ENCODE data around the gene GP1BB.

The GP1BB gene

GRCh38 chr22:19760058-19760950, 37.0 kb downstream of the GP1BB start, which contains the start of gene TBX1:
TSS of gene TBX1 (plus strand) at chr22:19760778. CDS start at chr22:19760844, 66 bp downstream.
- no peak within 1 kb of the TSS for H3K23ac ChIP-seq (ENCODE audit: low read length)
- H3K14ac ChIP-seq (ENCODE audit: low read length), result no peak within 1 kb of the TSS
- H3K79me1 ChIP-seq (ENCODE audit: low read length), result no peaks in the 10 kb centered on the region
- H2AFZ ChIP-seq (ENCODE audit: insufficient read depth, low read length, poor library complexity), result no peak within 1 kb of the TSS
- H2BK12ac ChIP-seq (ENCODE audit: low read length), result no peak within 1 kb of the TSS
- no peak for DNase-seq
- no peaks in the 10 kb centered on the region for H3K36me3 ChIP-seq (ENCODE audit: control insufficient read depth in 1 of 2, insufficient read depth in 2 of 2, low read length in 2 of 2)
- peak within 1 kb of the TSS; percentile 50 for H3K4me2 ChIP-seq (ENCODE audit: low read length)
- H3K4me1 ChIP-seq (ENCODE audit: control insufficient read depth in 1 of 2, insufficient read depth in 2 of 2, low read length in 2 of 2), result peaks cover 3 to 6% of the 10 kb centered on the region in 2 experiments
- H3K27ac ChIP-seq (ENCODE audit: low read depth, low read length), result no peak within 1 kb of the TSS
- H3K27me3 ChIP-seq (ENCODE audit: insufficient read depth, low read length), result peaks cover 93% of the 10 kb centered on the region
- H3K9ac ChIP-seq (ENCODE audit: low read length), result no peak within 1 kb of the TSS
- no peak within 1 kb of the TSS for H2BK5ac ChIP-seq (ENCODE audit: low read depth, low read length, poor library complexity)
- H4K8ac ChIP-seq (ENCODE audit: low read depth, low read length), result no peak within 1 kb of the TSS
- H3K4ac ChIP-seq (ENCODE audit: low read depth, low read length), result no peak within 1 kb of the TSS
- no peaks in the 10 kb centered on the region for H3K79me2 ChIP-seq (ENCODE audit: control insufficient read depth, insufficient read depth, low read length, poor library complexity)
- H2BK120ac ChIP-seq (ENCODE audit: insufficient read depth, low read length, poor library complexity), result no peak within 1 kb of the TSS
- H2AK5ac ChIP-seq (ENCODE audit: low read length), result no peak within 1 kb of the TSS
- H3K18ac ChIP-seq (ENCODE audit: low read length), result no peak within 1 kb of the TSS
- no CpG with 5 or more reads among the region's 79 CpGs for WGBS (ENCODE audit: extremely low coverage, insufficient coverage, insufficient read length)
- no peak within 1 kb of the TSS for H4K12ac ChIP-seq (ENCODE audit: low read depth, low read length)
- no peak within 1 kb of the TSS for H3K4me3 ChIP-seq (ENCODE audit: low read depth, low read length)
- H3K9me3 ChIP-seq (ENCODE audit: insufficient read depth, low read depth, low read length), result peaks cover 17% of the 10 kb centered on the region
- no peak within 1 kb of the TSS for H4K91ac ChIP-seq (ENCODE audit: low read depth, low read length)

DNA sequence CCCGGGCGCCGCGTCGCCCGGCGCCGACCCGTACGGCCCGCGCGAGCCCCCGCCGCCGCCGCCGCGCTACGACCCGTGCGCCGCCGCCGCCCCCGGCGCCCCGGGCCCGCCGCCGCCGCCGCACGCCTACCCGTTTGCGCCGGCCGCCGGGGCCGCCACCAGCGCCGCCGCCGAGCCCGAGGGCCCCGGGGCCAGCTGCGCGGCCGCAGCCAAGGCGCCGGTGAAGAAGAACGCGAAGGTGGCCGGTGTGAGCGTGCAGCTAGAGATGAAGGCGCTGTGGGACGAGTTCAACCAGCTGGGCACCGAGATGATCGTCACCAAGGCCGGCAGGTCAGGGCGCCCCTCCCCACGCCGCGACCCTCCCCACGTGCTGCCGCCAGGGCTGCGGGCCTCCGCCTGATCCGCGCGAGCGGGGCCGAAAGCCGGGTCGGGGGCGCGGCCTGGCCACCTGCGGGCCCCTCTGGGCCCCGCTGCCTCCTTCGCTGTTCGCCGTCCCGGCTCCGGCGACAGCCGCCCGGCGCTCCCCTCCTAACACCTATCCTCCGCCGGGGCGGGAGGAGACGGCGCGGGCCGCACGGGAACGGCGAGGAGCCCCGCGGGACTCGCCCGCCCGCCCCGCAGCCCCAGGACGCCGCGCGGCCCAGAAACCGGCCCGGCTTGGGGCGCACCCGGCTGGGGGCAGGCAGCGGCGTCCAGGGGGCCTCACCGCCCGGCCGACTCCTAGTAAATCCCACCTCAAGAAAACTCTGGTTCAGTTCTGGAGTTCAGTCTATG, 37.8 kb downstream of the GP1BB start:
- H3K9me3 ChIP-seq (ENCODE audit: insufficient read depth, low read depth, low read length), result peaks cover 17% of the 10 kb centered on the region
- no peaks in the 10 kb centered on the region for H3K79me1 ChIP-seq (ENCODE audit: low read length)
- H3K9ac ChIP-seq (ENCODE audit: low read length), result no peak overlapping the region
- H4K91ac ChIP-seq (ENCODE audit: low read depth, low read length), result no peak overlapping the region
- peak overlapping the region; percentile 50 for H3K4me2 ChIP-seq (ENCODE audit: low read length)
- no peak overlapping the region for H2BK120ac ChIP-seq (ENCODE audit: insufficient read depth, low read length, poor library complexity)
- H3K36me3 ChIP-seq (ENCODE audit: control insufficient read depth in 1 of 2, insufficient read depth in 2 of 2, low read length in 2 of 2), result no peaks in the 10 kb centered on the region
- no peak overlapping the region for H4K12ac ChIP-seq (ENCODE audit: low read depth, low read length)
- no peak overlapping the region for H2BK12ac ChIP-seq (ENCODE audit: low read length)
- H3K14ac ChIP-seq (ENCODE audit: low read length), result no peak overlapping the region
- peak in 1 of 2 donors; percentile 20 for DNase-seq
- no peak overlapping the region for H3K4ac ChIP-seq (ENCODE audit: low read depth, low read length)
- peaks cover 6 to 9% of the 10 kb centered on the region in 2 experiments for H3K4me1 ChIP-seq (ENCODE audit: control insufficient read depth in 1 of 2, insufficient read depth in 2 of 2, low read length in 2 of 2)
- H3K27ac ChIP-seq (ENCODE audit: low read depth, low read length), result no peak overlapping the region
- no peaks in the 10 kb centered on the region for H3K79me2 ChIP-seq (ENCODE audit: control insufficient read depth, insufficient read depth, low read length, poor library complexity)
- H2AFZ ChIP-seq (ENCODE audit: insufficient read depth, low read length, poor library complexity), result no peak overlapping the region
- no CpG with 5 or more reads among the region's 117 CpGs for WGBS (ENCODE audit: extremely low coverage, insufficient coverage, insufficient read length)
- no peak overlapping the region for H4K8ac ChIP-seq (ENCODE audit: low read depth, low read length)
- H2BK5ac ChIP-seq (ENCODE audit: low read depth, low read length, poor library complexity), result no peak overlapping the region
- peaks cover 93% of the 10 kb centered on the region for H3K27me3 ChIP-seq (ENCODE audit: insufficient read depth, low read length)
- H3K4me3 ChIP-seq (ENCODE audit: low read depth, low read length), result no peak overlapping the region
- no peak overlapping the region for H3K18ac ChIP-seq (ENCODE audit: low read length)
- no peak overlapping the region for H2AK5ac ChIP-seq (ENCODE audit: low read length)
- H3K23ac ChIP-seq (ENCODE audit: low read length), result no peak overlapping the region

DNA sequence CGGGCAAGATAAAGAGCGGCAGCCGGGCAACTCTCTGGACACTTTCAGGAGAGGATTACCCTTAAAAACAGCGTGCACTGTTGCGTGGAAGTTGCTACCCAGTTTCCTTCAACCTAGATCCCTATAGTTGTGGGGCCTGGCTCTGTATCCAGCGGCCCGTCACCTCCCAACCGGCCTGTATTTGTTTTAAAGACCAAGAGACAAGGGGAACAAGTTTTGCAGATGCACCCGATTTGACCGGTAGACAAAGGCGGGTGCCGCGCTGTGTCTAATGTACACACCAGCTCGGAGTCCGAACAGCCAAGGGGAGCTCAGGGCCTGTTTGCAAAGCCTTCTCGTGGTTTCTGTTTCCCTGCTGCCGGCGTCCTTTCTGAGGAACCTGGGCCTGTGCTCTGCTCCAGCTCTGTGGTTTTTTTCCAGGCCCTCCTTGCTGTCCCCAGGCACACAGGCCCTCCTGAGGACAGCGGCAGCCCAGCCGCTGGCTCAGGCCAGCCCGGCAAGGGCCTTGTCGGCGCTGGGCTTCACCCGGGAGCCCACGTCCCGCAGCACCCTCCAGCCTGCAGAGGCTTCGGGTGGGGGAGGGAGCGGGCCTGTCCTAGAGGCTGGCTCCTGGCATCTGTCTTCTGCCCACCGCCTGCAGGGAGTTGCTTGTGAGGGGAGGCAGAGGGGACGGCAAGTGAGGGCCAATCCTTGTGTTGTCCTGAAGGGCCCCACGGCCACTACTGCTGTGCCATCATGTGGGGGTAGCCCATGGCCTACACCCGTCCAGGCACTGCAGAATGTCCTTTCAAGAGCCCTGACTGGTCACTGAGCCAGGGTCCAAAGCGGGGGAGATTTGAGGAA, 38.6 kb downstream of the GP1BB start:
- Histone ChIP-seq H3K79me2 (ENCODE audit: control insufficient read depth, insufficient read depth, low read length, poor library complexity) (no peaks in the 10 kb centered on the region), H4K12ac (ENCODE audit: low read depth, low read length) (no peak overlapping the region), H3K18ac (ENCODE audit: low read length) (no peak overlapping the region), H2BK12ac (ENCODE audit: low read length) (no peak overlapping the region), H3K9me3 (ENCODE audit: insufficient read depth, low read depth, low read length) (peaks cover 15% of the 10 kb centered on the region), H2BK5ac (ENCODE audit: low read depth, low read length, poor library complexity) (no peak overlapping the region), H3K36me3 (ENCODE audit: control insufficient read depth in 1 of 2, insufficient read depth in 2 of 2, low read length in 2 of 2) (no peaks in the 10 kb centered on the region), H2AFZ (ENCODE audit: insufficient read depth, low read length, poor library complexity) (no peak overlapping the region), H3K4me3 (ENCODE audit: low read depth, low read length) (no peak overlapping the region), H2BK120ac (ENCODE audit: insufficient read depth, low read length, poor library complexity) (no peak overlapping the region), H3K27me3 (ENCODE audit: insufficient read depth, low read length) (peaks cover 93% of the 10 kb centered on the region), H3K4me1 (ENCODE audit: control insufficient read depth in 1 of 2, insufficient read depth in 2 of 2, low read length in 2 of 2) (peaks cover 6 to 7% of the 10 kb centered on the region in 2 experiments), H4K91ac (ENCODE audit: low read depth, low read length) (no peak overlapping the region), H4K8ac (ENCODE audit: low read depth, low read length) (no peak overlapping the region), H3K23ac (ENCODE audit: low read length) (no peak overlapping the region), H3K9ac (ENCODE audit: low read length) (no peak overlapping the region), H3K79me1 (ENCODE audit: low read length) (no peaks in the 10 kb centered on the region), H3K4me2 (ENCODE audit: low read length) (no peak overlapping the region), H2AK5ac (ENCODE audit: low read length) (no peak overlapping the region), H3K27ac (ENCODE audit: low read depth, low read length) (no peak overlapping the region), H3K14ac (ENCODE audit: low read length) (no peak overlapping the region), H3K4ac (ENCODE audit: low read depth, low read length) (no peak overlapping the region)
- WGBS (ENCODE audit: extremely low coverage, insufficient coverage, insufficient read length), result no CpG with 5 or more reads among the region's 33 CpGs
- DNase-seq, result no peak
